ENCODE measurements around the gene PRKAR1B.

PRKAR1B gene

GRCh38 chr7:666454-667292 lies 60.4 kb downstream of the PRKAR1B start:
- TF ChIP-seq, protein P1, sequence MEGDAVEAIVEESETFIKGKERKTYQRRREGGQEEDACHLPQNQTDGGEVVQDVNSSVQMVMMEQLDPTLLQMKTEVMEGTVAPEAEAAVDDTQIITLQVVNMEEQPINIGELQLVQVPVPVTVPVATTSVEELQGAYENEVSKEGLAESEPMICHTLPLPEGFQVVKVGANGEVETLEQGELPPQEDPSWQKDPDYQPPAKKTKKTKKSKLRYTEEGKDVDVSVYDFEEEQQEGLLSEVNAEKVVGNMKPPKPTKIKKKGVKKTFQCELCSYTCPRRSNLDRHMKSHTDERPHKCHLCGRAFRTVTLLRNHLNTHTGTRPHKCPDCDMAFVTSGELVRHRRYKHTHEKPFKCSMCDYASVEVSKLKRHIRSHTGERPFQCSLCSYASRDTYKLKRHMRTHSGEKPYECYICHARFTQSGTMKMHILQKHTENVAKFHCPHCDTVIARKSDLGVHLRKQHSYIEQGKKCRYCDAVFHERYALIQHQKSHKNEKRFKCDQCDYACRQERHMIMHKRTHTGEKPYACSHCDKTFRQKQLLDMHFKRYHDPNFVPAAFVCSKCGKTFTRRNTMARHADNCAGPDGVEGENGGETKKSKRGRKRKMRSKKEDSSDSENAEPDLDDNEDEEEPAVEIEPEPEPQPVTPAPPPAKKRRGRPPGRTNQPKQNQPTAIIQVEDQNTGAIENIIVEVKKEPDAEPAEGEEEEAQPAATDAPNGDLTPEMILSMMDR (conservative IDR thresholded peaks at IDR 0.05; ENCODE audit: low read length), result no peak
- no peak for DNase-seq (ENCODE audit: low read depth)
- H3K4me3 ChIP-seq (ENCODE audit: low read length), result no peak overlapping the region

DNA sequence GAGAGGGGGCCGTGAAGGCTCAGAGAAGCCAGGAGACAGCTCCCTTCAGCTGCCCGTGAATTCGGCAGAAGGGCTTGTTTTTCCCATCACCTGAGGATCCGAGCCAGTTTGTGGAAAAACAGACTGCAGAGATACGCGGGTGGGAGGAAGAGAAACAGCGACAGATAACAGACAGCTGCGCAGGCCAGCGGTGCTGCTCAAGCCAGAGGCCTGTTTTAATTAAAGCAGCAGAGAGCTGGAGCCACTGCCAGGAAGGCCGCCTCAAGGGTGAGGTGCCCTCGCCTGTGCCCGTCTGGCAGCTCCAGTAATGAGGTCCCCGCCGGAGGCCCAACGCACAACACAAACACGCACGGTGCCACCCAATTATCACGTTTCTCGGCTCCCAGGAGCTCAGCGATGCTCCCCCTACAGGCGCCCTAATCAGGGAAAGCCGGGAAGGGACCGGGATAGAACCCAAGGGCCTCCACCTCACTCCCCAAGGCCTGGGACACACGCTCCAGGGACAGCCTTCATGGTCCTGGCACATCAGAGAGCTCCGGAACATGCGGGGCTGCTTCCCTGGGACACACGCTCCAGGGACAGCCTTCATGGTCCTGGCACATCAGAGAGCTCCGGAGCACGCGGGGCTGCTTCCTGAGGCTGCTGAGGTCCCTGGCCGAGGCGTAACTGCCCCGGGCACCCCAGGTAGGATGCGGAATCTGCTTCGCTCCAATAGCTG lies 61.2 kb downstream of the PRKAR1B start:
- peak overlapping the region; percentile 7; the same call in 1 of the 2 replicates for H3K4me3 ChIP-seq (ENCODE audit: low read length)
- DNase-seq (ENCODE audit: low read depth), result peak; percentile 37
- TF ChIP-seq, protein P1 (conservative IDR thresholded peaks at IDR 0.05; ENCODE audit: low read length), result peak; percentile 41

GRCh38 chr7:664997-665735 lies 61.9 kb downstream of the PRKAR1B start:
- DNase-seq (ENCODE audit: low read depth), result peak; percentile 71
- peak overlapping the region; percentile 7; the same call in 1 of the 2 replicates for H3K4me3 ChIP-seq (ENCODE audit: low read length)
- TF ChIP-seq, protein P1 (conservative IDR thresholded peaks at IDR 0.05; ENCODE audit: low read length), result no peak

- TF ChIP-seq, protein P1 (conservative IDR thresholded peaks at IDR 0.05; ENCODE audit: low read length), result no peak
- no peak overlapping the region for H3K4me3 ChIP-seq (ENCODE audit: low read length)
- no peak for DNase-seq (ENCODE audit: low read depth)
Observed at GRCh38 chr7:664402-664775, 62.7 kb downstream of the PRKAR1B start.

DNA sequence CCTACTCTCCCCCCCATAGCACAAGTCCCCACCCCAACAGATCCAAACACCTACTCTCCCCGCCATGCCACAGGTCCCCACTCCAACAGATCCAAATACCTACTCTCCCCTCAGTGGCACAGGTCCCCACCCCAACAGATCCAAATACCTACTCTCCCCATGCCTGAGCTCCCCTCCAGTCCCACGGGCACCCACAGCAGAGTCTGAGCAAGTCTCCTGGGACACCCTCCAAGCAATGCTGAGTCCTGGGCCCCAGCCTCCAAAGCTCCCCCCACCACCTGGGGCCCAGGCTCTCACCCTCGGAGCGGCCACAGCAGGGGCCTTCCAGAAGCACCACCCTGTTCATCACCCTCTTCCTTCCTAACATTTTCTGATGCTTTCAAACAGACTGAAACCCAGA lies 64.5 kb downstream of the PRKAR1B start:
- no peak for DNase-seq (ENCODE audit: low read depth)
- H3K4me3 ChIP-seq (ENCODE audit: low read length), result no peak overlapping the region
- TF ChIP-seq, protein P1 (conservative IDR thresholded peaks at IDR 0.05; ENCODE audit: low read length), result no peak

DNA sequence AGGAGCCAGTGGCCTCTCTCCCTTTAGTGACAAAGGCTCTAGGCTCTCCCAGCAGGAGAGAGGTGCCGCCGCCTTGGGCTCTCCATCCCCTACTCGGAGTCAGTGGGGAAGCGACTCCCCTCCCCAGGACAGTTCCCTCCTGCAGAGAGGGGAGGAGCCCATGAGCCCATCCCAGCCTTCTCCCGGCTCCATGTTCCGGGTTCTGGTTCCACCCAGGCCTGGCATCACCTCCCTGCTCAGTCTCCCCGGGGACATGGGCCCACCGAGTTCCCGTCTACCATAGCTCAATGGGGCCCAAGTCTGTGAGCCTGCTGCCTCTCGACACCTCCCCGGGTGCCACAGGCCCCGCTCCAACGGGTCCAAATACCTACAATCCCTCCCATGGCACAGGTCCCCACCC lies 67.1 kb downstream of the PRKAR1B start:
- DNase-seq (ENCODE audit: low read depth), result no peak
- TF ChIP-seq, protein P1 (conservative IDR thresholded peaks at IDR 0.05; ENCODE audit: low read length), result no peak

More for the DNA sequence above, 67.1 kb downstream of the PRKAR1B start:
- no peak overlapping the region for H3K4me3 ChIP-seq (ENCODE audit: low read length)

All from AG10803 (cell line).